DMS79 treated with DMSO at 0.1 percent for 48 hours (cell line): ENCODE measurements around the gene BTBD7.

Source experiments
- DNase-seq: peaks from one replicate; lab custom pipeline; 2025; lab: John Stamatoyannopoulos, UW

The BTBD7 gene

DNA sequence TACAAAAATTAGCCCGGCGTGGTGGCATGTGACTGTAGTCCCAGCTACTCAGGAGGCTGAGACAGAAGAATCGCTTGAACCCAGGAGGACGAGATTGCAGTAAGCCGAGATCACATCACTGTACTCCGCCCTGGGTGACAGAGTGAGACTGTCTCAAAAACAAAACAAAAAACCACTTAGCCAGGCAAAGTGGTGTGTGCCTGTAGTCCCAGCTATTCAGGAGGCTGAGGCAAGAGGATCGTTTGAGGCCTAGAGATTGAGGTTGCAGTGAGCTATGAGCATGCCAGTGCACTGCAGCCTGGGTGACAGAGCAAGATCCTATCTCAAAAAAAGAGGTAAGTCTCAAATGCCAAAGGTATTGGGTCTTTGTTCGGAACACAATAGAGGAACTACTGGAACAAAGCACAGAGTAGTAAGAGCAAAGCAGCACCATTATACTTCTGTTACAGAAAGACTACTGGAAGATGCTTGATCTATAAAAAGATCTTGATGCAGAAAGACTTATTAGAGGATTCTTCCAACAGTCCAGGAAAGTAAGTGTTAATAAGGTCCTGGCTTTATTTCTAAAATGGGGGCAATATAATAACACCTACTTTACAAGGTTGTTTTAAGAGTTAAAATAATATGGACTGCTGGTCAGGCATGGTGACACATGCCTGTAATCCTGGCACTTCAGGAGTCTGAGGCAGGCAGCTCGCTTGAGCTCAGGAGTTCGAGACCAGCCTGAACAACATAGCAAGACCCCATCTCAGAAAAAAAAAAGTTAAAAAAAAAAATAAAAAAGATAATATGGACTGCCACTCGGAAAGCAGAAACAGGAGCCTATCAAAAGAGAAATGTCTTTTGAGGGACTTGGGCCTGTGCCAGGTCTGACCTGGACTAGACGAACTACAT lies 29.9 kb downstream of the BTBD7 start:
- DNase-seq: no peak

- DNase-seq: no peak
These were observed 30.9 kb downstream of the BTBD7 start for GRCh38 chr14:93301821-93302447.

DNA sequence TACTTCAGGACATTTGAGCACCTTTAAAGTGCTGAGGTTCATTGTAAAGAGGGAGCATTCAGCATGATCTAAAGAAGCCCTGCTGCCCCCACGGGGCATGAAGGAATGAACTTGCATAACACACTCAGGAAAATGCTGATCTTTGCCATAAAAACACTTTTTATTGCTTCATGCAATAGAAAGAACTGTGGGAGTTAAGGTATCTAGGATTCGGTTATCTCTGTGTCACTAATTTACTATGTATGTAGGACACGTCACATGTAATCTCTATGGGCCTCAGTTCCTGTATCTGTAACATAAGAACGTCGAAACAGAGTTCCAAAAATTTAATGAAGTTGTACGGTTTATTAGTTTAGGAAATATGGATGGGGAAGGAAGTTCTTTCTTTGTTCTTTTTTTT lies 33.0 kb downstream of the BTBD7 start:
- DNase-seq: no peak

DNA sequence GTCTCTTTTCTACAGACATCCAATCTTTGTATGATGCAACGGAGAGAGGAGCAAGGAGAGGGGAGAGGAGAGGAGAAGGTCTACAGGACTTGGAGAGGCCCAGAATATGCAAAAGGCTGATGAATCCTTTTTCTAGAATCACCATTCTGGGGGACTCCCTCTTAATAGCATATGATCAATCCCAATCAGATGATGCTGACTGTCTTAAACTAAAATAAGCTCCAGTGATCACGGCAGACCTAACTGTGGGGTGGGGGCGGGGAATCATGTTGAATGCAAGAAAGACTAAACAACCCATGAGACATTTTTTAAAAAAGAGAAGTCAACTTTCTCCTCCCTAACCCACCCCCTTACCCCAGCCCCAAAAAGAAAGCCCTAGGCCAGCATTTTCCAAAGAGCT lies 33.4 kb downstream of the BTBD7 start:
- no peak for DNase-seq

DNA sequence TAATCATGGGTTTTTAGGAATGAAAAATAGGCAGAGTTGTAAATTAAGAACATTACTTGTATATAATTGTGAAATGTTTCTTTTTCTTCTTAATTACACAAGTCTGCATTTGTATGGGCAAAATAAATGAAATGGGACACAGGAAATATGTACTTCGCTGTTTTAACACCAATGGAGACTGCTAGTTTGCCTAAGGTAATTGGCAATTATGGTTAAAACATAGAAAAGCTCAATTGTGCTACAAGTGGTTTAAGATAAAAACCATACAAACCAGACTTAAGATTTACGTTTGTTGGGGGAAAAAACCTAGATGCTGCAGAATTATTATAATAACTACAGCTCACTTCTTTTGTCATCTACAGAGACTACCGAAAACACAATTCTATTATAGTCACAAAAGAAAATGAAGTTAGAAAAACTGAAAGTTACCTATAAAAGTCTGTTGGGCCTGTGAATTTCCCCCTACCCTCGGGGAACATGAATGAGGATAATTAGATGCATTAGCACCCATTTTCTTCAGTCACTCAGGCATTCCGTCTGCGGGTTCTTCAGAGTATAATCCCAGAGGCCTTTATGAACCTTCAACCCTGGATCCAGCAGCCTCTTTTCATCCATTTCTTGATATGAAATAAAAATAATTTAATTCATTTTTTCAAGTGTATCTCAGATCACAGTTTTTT lies 37.2 kb downstream of the BTBD7 start:
- no peak for DNase-seq

GRCh38 chr14:93286212-93286890 lies 46.5 kb downstream of the BTBD7 start:
- no peak for DNase-seq

DNA sequence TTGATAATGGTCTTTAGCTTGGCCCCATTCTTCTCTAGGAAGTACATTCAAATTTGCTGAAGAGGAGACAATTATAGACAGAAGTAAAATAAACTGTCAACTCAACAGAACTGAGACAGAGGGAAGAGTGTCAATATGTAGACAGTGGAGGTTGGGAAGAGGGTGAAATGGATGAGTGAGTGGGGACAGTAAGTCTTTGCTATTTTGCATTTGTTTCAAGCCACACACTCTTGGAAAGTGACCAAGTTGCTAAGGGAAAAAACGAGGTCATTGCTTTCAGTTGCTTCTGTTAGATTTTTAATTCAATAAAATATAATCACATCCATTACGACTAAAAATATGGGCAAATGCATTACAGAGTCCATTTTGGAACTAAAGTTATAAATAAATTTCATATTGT lies 47.8 kb downstream of the BTBD7 start:
- DNase-seq: peak; percentile 26

DNA sequence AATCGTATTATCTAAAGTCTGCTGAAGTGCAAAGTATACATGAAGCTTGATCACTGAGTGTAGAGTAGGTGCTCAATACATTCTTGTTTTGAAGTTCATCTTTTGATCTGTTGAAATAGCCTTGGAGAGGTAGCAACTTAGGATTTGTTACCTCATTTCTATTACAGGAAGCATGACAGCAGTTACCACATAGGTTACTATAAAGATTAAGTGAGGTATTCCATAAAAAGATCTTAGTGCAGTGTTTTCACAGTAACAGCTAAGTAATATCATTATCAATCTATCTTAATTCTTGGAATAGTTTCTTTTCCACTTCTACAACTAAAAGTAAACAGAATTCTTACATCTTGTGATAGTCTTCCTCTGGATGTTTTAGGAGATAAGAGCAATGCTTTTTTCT lies 50.9 kb downstream of the BTBD7 start:
- DNase-seq: no peak

- no peak for DNase-seq
These were observed 52.1 kb downstream of the BTBD7 start for GRCh38 chr14:93280743-93281142.

DNA sequence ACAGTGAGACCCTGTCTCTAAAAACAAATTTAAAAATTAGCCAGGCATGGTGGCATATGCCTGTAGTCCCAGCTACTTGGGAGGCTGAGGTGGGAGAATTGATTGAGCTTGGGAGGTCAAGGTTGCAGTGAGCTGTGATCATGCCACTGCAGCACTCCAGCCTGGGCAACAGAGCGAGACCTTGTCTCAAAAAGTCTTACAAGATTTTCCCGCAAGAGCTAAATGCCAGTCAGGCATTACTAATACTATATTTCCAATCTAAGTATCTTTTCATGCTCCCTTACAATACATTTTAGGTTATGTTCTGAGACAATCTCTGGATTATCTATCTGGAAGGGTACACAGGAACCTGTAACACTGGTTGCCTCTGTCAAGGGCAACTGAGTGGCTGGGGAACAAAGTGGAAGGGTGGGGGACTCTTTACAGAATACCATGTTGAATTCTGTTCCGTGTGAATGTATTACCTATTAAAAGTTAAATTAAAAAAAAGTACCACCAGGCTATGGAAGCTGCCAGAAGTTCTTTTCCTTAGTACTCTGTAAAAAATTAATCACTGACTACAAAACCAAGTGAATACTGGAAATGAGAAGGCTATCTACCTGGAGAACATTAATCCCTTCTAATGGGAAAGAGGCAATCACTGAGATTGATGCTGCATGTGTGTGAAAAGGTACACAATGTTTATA lies 56.7 kb downstream of the BTBD7 start:
- DNase-seq: no peak

DNA sequence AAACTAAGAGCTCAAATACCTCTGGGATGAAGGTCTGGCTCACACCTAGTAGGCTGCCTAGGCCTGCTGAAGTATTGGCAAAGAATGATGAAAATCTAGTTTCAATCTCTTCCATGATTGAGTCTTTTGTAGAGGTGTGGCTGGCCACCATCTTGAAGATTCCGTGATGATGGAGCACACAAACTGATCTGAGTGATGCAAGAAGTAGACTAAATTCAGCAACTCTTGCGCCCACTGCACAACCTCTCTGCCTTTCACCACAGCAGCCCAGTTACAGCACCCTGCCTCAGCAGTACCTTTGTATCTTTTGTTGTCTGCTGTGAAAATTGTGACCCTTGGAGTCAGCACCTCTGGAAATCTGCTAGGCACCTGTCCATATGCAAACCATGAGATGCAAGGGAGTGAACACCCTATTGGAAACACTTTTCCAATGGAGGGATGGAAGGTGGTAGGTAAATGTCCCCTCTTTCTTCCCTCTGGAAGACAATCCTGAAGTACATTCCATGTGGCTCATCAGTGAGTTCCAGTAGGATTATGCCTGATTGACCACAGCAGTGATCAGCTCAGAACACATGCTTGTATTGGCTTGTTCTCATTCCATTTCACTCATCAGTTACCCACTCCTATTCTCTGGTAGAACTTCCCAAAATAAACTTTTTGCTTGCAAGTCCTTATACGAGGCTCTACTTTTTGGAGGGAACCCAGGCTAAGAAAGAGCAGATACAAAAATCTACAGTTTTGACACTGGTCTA lies 58.6 kb downstream of the BTBD7 start:
- DNase-seq: no peak

GRCh38 chr14:93271111-93271510 lies 61.7 kb downstream of the BTBD7 start:
- no peak for DNase-seq

DNA sequence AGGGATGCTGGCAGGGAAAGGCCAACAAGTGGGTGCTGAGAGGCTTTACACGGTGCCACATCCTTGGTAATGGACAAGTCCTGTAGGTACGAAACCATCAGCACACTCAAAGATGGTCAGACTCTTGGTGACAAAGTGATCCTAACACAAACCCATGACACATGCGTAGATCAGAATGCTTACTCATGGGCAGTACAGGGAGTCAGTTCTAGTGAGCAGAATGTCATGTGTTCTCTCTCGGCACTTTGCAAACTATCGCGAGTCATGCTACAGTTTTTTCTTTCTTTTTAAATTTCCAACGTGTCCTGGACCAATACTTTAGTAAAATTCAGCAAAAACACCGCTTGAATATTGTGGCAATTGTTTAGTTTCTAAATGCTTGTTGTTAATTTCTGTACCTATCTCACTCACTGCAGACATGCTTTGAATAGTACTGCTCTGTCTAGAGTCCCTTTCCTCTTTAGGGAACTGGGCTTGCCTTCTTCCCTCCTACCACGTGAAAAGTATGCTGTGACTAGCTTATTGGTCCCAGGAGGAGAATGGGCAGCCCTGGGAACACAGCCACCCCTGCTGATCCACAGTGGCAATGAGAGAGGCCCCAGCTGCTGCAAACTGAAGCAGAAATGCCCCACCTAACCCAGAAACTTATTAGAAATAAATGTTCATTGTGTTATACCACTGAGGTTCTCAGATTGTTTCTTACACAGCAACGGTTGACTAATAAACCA lies 63.3 kb downstream of the BTBD7 start:
- DNase-seq: no peak

DNA sequence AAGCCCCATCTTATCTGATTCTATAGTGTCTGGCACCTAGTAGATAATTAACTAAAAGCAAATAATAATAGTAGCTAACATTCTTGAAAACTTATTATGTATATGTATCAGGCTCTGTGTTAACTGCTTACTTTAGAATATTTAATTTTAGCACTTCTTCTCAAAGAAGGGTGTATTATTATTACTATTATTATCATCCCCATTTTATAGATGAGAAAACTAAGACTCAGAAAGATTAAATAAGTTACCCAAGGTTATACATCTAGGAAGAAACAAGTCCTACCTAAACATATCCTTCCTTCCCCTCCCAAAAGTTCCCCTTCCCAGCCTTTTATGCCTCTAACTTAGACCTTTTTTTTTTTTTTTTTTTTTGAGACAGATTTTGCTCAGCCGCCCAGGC lies 64.4 kb downstream of the BTBD7 start:
- DNase-seq: no peak

DNA sequence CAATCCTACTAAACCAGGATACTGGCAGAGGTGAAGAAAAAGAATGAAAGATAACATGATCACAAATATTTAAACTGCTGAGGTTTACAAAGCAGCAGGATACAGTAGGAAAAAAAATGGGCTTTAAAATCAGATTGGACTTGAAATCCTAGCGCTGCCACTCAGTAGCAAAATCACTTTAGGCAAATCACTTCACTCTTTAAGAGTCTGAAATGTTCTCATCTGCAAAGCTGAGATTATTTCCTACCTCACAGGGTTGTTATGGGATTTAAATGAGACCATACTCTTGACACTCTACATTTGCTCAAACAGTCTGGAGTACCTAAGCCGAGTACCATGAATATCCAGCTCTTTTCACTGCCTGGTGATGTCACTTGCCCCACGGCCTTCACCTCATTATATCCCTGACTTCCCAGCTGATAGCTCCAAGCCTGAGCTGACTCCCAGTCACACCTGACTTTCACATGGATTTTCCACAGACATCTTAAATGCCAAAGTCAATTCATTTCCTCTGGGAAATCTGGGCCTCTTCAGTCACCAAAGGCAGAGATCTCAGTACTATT lies 65.6 kb downstream of the BTBD7 start:
- DNase-seq: no peak

GRCh38 chr14:93266127-93266526 lies 66.7 kb downstream of the BTBD7 start:
- no peak for DNase-seq

GRCh38 chr14:93263416-93263815 lies 69.4 kb downstream of the BTBD7 start:
- no peak for DNase-seq

DNA sequence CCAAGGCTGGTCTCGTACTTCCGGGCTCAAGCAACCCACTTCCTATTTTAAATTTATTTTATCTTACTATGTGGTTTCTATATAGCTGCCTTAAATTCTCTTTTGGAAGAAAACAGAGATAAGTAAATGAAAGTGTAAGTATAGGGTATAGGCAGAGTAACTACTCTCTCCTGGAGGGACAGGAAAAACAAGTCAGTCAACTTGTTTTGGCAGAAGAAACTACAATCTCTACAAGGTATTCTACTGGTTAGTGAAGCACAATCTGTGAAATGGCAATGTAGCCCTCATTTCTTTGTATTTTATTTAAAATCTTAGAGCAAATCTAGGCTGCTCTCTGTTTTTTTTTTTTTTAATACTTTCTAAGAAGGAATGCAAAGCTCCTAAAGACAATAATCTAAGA lies 70.4 kb downstream of the BTBD7 start:
- DNase-seq: no peak

DNA sequence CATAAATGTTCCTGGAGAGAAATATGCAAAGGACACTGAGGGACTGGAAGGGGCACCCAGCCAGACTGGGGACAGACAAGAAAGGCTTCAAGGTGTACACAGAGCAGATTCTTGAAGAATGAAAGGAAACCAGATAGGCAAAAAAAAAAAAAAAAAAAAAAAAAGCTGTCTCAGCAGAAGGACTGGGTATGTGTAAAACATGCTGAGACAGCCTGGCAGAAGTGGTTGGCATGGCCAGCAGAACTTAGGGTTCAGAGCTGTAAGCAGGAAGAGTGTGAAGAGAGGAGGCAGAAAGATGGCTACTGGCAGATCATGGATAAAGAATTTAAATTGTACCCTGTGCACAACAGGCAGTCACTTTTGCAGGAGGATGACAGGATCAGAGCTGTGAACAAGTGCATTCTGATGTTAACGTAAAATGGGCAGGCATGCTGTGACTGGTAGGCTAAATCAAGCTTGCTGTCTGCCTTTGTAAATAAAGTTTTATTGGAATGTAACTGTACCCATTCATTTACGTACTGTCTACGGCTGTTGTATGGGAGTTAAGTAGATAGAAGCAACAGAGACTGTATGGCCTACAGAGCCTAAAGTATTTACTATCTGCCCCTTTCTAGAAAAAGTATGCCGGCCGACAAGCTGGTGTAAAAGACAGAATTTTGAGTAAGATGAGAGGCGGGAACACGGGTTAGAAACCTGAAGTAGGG lies 83.6 kb downstream of the BTBD7 start:
- DNase-seq: peak; percentile 42
